ENCODE data around the gene ACACA.

DNA sequence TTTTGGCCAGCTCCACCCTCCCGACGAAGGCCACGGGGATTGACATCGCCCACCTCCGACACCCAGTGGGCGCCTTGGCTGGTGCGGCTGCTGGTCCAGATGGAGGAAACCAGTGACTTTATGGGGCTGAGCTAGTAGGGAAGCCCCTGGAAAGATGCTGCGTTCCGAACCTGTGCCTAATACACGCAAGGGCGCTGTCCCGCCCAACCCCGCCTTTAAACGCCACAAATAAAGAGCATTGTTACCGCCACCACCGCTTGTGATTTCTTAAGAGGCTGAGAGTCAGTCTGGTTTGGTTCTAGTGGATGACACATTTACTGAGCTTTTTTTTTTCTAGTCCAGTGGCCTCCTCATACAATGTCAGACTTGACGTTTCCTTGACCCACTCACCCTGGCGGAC, 350.0 kb downstream of the ACACA start:
- TF ChIP-seq EP300 (IDR thresholded peaks at IDR 0.05) (no peak), POLR2A (IDR thresholded peaks at IDR 0.05) (no peak)
- TF ChIP-seq, protein P1, sequence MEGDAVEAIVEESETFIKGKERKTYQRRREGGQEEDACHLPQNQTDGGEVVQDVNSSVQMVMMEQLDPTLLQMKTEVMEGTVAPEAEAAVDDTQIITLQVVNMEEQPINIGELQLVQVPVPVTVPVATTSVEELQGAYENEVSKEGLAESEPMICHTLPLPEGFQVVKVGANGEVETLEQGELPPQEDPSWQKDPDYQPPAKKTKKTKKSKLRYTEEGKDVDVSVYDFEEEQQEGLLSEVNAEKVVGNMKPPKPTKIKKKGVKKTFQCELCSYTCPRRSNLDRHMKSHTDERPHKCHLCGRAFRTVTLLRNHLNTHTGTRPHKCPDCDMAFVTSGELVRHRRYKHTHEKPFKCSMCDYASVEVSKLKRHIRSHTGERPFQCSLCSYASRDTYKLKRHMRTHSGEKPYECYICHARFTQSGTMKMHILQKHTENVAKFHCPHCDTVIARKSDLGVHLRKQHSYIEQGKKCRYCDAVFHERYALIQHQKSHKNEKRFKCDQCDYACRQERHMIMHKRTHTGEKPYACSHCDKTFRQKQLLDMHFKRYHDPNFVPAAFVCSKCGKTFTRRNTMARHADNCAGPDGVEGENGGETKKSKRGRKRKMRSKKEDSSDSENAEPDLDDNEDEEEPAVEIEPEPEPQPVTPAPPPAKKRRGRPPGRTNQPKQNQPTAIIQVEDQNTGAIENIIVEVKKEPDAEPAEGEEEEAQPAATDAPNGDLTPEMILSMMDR (IDR thresholded peaks at IDR 0.05): no peak

Measured in ovary (tissue), 3 donors.